ENCODE results near the gene TMPRSS6. TPM values are rescaled to one million over a fixed set of nuclear protein-coding genes. Genes with fewer than 3 reads are reported as not detected.

TMPRSS6 gene
- total RNA-seq, 2 donors from 2014 or later, result 0.33 to 0.52 TPM

DNA sequence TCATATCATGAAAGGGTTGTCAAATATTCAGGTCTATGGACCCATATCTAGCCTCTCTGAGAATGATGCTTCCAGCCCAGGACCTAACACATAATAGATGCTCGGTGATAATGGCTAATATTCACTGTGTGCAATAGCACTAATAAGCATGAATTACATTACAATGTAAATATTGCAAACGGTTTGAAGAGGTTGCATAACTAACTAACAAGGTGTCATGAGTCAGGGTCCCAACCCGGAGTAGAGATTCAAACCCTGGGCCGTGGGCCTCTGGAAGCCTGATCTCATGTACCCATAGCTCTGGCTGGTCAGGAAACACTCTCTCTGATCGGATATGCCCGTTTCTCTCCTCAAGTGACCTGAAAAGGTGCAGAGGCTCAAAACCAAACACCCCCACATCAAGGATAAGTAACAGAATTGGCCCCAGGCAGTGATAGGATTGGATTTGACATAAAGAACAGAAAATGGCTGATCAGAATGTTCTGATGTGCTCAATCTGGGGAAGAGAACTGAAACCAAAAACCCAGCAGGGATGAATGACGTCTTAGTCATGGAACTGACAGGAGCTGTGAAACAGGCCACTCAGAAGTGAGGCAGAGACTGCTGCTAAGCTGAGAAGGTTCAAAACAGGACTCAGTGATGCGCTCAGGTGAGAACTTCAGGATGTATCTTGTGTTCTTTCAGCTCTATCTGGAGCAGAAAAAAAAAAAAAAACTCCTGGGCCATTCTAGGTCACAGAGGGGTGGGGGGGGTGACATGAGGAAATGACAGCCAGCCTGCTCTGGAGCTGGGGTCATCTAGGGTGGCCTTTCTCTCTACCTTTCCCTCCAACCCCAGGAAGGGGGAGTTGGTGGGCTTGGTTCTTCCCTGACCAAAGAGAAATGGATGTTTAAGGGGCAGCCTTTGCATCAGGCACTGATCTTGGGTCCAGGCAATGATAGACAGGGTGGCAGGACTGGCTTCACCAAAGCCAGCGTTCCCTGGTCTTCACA, 64.6 kb downstream of the TMPRSS6 start:
- DNase-seq (no peak), ATAC-seq (no peak)
- Histone ChIP-seq H3K4me1 (peaks cover 13% of the 10 kb centered on the region), H3K4me3 (no peak overlapping the region), H3K27ac (no peak overlapping the region), H3K27me3 (no peaks in the 10 kb centered on the region), H3K9me3 (no peaks in the 10 kb centered on the region), H3K36me3 (replicated peaks in 1 of 2; ENCODE audit: insufficient read depth in 1 of 2, low read depth in 2 of 2) (no peaks in the 10 kb centered on the region)
- 61 to 63% methylated on average over 9 of the region's 9 CpGs for WGBS, 2 donors
- intact Hi-C loops (cut with DNase I), result no loop called here
- no peak for TF ChIP-seq POLR2A (IDR thresholded peaks at IDR 0.05)
- TF ChIP-seq, protein P1, sequence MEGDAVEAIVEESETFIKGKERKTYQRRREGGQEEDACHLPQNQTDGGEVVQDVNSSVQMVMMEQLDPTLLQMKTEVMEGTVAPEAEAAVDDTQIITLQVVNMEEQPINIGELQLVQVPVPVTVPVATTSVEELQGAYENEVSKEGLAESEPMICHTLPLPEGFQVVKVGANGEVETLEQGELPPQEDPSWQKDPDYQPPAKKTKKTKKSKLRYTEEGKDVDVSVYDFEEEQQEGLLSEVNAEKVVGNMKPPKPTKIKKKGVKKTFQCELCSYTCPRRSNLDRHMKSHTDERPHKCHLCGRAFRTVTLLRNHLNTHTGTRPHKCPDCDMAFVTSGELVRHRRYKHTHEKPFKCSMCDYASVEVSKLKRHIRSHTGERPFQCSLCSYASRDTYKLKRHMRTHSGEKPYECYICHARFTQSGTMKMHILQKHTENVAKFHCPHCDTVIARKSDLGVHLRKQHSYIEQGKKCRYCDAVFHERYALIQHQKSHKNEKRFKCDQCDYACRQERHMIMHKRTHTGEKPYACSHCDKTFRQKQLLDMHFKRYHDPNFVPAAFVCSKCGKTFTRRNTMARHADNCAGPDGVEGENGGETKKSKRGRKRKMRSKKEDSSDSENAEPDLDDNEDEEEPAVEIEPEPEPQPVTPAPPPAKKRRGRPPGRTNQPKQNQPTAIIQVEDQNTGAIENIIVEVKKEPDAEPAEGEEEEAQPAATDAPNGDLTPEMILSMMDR (IDR thresholded peaks at IDR 0.05), result no peak

DNA sequence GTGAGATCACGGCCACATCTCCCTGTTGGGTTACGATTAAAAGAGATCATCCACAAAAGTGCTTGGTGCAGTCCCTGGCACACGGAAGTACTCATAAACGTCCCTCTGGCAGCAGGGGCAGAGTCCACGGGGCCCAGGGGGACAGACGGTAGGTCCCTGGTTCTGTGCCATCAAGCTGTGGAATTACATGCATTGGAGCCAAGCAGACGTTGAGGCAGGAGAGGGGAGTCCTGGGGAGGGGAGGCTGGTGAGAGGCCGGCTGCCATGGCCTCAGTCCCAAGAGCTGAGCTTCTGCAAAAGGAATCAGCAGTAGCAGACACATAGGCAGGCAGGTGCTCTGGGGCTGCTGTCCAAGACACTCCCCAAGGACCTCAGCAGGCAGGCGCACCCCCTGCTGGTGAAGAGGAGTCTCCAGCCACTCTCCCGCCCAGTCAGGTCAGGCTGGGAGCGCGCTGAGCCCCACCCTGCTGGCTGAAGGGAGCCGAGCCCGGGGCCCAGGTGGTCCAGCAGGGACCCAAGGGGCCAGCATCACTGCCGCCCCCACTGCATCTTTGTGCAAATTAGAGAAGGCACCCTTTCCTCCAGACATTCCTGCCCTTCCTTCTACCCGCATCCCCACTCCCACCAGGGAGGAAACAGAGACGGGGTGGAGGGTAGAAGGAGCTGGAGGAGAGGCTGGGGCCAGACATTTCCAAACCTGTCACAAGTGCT, 65.5 kb downstream of the TMPRSS6 start:
- 21 to 32% methylated on average over 9 to 17 of the region's 17 CpGs for WGBS, 2 donors
- peak overlapping the region in 3 of 4 donors; percentile 33 to 65 (median 63) for H3K27ac ChIP-seq

DNA sequence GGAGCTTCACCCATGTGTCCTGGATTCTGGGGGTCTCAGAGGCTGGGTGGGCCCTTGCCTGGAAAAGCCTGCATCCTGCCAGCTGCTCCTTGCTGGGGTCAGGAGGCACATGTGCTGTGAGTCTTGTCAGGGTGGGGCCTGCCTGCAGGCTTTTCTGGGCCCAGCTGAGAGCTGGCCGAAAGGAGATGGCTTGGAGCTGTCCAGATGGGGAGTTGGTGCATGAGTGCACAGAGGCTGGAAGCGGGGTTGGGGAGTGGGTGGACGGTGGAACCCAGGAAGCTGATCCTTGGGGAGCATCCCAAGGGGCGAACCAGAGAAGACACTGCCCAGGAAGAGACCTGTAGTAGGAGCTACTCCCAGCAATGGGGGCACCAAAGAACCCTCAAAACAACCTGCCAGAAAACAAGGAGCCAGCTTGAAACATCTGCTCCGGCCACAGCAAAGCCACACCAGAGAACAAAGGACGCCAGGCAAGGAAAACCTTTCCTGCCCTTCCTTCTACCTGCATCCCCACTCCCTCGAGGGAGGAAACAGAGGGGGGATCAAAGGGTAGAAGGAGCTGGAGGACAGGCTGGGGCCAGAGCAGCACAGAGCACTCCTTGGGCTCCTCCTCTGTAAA, 66.2 kb downstream of the TMPRSS6 start:
- no peaks in the 10 kb centered on the region for H3K9me3 ChIP-seq
- no peaks in the 10 kb centered on the region for H3K36me3 ChIP-seq (replicated peaks in 1 of 2; ENCODE audit: insufficient read depth in 1 of 2, low read depth in 2 of 2)
- peak overlapping the region in 3 of 4 donors; percentile 33 to 65 (median 63) for H3K27ac ChIP-seq
- intact Hi-C loops (cut with DNase I), result no loop called here
- 73 to 78% methylated on average over 7 of the region's 7 CpGs for WGBS, 2 donors
- ATAC-seq (no peak), DNase-seq (no peak)
- H3K4me3 ChIP-seq, result no peak overlapping the region
- TF ChIP-seq, protein P1 (IDR thresholded peaks at IDR 0.05), result no peak
- TF ChIP-seq POLR2A (IDR thresholded peaks at IDR 0.05), result no peak
- peaks cover 13% of the 10 kb centered on the region for H3K4me1 ChIP-seq
- no peaks in the 10 kb centered on the region for H3K27me3 ChIP-seq

More for the DNA sequence above, 65.5 kb downstream of the TMPRSS6 start:
- DNase-seq, result peak; percentile 88 to 94 (median 92)
- no peak overlapping the region for H3K4me3 ChIP-seq
- intact Hi-C loops (cut with DNase I), result no loop called here
- no peaks in the 10 kb centered on the region for H3K27me3 ChIP-seq
- no peaks in the 10 kb centered on the region for H3K36me3 ChIP-seq (replicated peaks in 1 of 2; ENCODE audit: insufficient read depth in 1 of 2, low read depth in 2 of 2)
- ATAC-seq, result peak; percentile 97
- TF ChIP-seq, protein P1 (IDR thresholded peaks at IDR 0.05), result peak; percentile 69 to 94 (median 88)
- TF ChIP-seq POLR2A (IDR thresholded peaks at IDR 0.05), result peak in 1 of 3 donors; percentile 17
- no peaks in the 10 kb centered on the region for H3K9me3 ChIP-seq
- peaks cover 13% of the 10 kb centered on the region for H3K4me1 ChIP-seq

DNA sequence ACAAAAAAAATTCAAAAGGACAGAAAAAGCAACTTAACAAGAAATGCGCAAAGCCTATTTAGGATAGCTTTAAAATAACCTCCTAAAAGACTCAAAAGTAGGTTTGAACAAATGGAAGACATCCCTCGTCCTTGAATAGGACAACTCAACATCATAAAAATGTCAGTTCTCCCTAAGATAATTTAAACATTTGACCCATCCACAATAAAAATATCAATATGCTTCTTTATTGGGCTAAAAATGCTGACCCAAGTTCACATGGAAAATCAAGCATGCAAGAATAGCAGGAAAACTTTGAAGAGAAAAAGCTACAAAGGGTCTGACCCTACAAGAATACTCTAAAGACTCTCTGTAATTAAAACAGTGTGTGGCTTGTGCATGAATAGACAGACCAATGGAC, 70.0 kb downstream of the TMPRSS6 start:
- Histone ChIP-seq H3K27ac (no peak overlapping the region), H3K9me3 (no peaks in the 10 kb centered on the region), H3K4me3 (no peak overlapping the region), H3K36me3 (replicated peaks in 1 of 2; ENCODE audit: insufficient read depth in 1 of 2, low read depth in 2 of 2) (no peaks in the 10 kb centered on the region), H3K27me3 (no peaks in the 10 kb centered on the region), H3K4me1 (peaks cover 17% of the 10 kb centered on the region)
- TF ChIP-seq POLR2A (IDR thresholded peaks at IDR 0.05), result no peak
- TF ChIP-seq, protein P1 (IDR thresholded peaks at IDR 0.05), result no peak
- WGBS, 2 donors, result 84 to 92% methylated on average over 2 of the region's 2 CpGs
- no peak for ATAC-seq
- no peak for DNase-seq
- intact Hi-C loops (cut with DNase I), result no loop called here
